Peyer's patch (tissue), 4 donors: ENCODE measurements around the gene ADIPOR2.

ENCODE experiments used
- POLR2A ChIP-seq, 2 donors: fragments of 450-650 bp; IDR thresholded peaks; one replicate each; pipeline ENCODE4 v1.5.1; 2017; ENCODE audit warnings: antibody characterized with exemption in 2 of 2, mild to moderate bottlenecking in 2 of 2, moderate library complexity in 2 of 2
- TF ChIP-seq, protein P1 (sequence below), 6 experiments: fragments of 450-650 bp in 4 of 6; fragments of 200-600 bp in 2 of 6; sonication (generic) in 1 of 6; IDR thresholded peaks; one replicate each; pipeline ENCODE4 v1.5.1; 2017 to 2019; ENCODE audit warnings: antibody characterized with exemption in 6 of 6, mild to moderate bottlenecking in 3 of 6, moderate library complexity in 1 of 6

DNA sequence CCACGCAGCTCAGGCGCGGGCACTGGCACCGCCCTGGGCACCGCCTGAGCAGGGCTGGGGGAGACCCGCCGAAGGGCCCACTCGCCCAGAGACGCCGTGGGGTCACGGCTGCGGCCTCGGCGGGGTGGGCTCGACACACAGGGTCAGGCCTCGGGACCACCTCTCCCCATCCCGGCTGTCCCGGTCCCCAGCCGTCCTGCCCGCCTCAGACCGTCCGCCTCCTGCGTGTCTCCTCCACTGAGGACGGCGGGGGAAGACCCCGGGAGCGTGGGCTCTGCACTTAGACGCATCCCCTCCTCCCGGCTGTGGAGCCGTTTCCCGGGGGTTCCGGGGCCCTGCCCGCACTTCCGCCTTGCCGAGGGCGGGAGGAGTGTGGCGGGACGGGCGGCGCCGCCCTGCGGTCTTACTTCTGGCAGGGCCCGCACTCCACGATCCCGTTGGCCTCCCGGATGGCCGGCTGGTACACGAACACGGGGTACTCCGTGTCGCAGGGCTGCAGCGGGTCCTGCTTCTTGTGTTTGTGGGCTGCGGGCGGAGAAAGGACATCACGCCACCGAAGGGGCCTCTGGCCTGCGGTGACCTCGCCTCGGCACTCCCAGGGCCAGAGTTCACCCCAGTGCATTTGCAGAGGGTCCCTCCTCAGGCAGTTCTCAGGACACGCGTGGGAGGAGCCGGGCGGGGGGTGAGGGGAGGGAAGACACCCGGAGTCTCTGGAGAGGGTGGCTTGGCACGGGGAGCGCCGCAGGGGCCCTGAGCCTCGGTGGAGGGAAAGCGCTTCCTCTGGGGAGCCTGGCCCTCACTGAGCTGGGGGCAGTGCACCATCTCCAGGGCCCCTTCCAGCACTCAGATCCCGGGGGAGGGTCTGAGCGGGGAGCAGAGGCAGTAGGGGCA is 106.4 kb downstream of the ADIPOR2 start:
- TF ChIP-seq, protein P1, sequence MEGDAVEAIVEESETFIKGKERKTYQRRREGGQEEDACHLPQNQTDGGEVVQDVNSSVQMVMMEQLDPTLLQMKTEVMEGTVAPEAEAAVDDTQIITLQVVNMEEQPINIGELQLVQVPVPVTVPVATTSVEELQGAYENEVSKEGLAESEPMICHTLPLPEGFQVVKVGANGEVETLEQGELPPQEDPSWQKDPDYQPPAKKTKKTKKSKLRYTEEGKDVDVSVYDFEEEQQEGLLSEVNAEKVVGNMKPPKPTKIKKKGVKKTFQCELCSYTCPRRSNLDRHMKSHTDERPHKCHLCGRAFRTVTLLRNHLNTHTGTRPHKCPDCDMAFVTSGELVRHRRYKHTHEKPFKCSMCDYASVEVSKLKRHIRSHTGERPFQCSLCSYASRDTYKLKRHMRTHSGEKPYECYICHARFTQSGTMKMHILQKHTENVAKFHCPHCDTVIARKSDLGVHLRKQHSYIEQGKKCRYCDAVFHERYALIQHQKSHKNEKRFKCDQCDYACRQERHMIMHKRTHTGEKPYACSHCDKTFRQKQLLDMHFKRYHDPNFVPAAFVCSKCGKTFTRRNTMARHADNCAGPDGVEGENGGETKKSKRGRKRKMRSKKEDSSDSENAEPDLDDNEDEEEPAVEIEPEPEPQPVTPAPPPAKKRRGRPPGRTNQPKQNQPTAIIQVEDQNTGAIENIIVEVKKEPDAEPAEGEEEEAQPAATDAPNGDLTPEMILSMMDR (IDR thresholded peaks at IDR 0.05), result no peak
- peak; percentile 56 to 62 for TF ChIP-seq POLR2A (IDR thresholded peaks at IDR 0.05)
